Activated CD8-positive, alpha-beta memory T cell treated with anti-CD3 and anti-CD28 coated beads, Interleukin-2, amount 50 U/mL, for 24 hours (primary cell): ENCODE data around the gene FTSJ1.
"Not testable (repeated sequence)": the region's sequence is repeated elsewhere in the genome, so short reads cannot be mapped to it uniquely, and the experiment has no call there.

ENCODE experiments used
- DNase-seq: peaks from one replicate; pipeline ENCODE4 v3.0.0-alpha.2; 2020; ENCODE audit errors: extremely low read depth

Gene FTSJ1, protein sequence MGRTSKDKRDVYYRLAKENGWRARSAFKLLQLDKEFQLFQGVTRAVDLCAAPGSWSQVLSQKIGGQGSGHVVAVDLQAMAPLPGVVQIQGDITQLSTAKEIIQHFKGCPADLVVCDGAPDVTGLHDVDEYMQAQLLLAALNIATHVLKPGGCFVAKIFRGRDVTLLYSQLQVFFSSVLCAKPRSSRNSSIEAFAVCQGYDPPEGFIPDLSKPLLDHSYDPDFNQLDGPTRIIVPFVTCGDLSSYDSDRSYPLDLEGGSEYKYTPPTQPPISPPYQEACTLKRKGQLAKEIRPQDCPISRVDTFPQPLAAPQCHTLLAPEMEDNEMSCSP

DNA sequence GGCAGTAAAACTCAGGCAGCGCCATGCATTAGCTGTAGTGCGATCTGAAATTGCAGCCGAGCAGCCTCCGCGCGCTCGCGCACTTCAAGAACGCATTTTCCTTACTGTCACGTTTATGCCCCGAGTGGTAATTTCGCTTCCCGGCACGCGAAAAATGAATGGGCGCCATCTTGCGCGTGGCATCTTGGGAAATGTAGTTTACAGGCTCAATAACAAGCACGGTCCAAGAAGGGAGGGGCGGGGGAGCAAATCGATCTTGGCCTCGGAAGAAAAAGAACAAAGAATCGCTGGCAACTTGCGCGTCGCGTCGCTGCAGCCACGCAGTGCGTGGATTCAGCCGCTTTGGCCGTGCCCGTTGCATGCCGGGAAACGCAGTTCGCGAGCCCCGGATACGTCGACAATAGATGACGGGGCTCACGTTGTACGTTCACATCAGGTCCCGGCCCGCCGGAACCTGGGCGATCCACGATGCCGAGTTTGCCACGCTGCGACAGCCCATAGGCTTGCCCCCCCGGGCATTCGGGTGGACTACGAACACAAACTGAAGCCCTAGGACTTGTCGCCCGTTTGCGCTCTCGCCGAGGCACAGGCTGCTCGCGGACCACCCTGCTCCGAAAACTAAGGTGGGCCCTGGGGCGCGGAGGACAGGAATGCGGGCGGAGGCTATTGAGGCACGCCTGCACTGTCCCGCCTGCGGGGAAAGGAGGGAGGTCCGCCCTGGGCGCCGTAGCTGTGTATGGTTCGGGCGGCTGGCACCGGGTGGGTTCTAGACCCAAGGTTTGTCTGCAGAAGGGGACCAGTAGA is at the start of gene FTSJ1:
Gene FTSJ1 (plus strand): TSS at position 426 of the 804 bp plus-strand sequence. CDS start 1,849 bp downstream, outside the sequence.
- DNase-seq: peak; percentile 62

DNA sequence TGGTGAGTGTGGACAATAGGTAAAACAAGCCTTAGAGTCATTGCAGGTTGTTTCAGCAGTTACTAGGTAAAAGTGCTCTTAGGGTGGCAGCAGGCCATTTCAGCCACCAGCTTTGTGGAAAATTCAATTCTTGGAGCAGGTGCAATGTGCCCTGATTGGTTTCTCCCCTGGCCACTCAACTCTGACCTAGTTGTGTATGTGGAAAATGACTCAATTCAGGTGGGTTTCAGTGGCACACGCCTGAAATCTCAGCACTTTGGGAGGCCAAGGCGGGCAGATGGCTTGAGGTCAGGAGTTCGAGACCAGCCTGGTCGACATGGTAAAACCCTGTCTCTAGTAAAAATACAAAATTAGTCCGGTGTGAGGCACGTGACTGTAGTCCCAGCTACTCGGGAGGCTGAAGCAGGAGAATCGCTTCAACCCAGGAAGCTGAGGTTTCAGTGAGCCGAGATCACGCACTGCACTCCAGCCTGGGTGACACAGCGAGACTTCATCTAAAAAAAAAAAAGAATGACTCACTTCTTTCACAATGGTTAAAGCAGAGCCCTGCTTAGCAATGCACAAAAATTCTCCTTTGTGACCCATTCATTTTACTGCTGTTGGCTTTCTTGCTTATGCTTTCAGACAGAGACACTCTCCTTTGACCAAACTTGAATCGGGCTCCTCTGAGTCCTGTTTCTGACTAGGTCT is 48.8 kb upstream of the FTSJ1 start:
- DNase-seq: not testable (repeated sequence)

DNA sequence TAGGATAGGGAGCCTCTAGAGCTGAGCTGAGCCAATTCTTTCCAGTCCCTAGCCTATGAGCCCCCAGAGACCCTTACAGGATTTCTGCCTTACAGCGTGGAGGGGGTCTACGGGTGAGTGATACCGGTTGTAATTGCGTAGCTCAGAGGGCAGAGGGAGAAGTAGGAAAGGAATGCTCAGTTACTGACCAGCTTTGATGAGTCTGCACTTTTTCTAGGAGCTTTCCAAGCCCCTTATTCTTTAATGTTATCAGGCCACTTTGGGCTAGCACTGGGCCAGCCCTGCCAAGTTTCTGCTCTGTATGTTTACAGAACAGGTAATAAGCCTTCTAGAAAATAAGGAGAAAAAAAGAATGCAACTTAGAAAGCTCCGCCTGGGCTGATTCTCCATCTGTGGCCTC is 46.4 kb upstream of the FTSJ1 start:
- DNase-seq: not testable (repeated sequence)

DNA sequence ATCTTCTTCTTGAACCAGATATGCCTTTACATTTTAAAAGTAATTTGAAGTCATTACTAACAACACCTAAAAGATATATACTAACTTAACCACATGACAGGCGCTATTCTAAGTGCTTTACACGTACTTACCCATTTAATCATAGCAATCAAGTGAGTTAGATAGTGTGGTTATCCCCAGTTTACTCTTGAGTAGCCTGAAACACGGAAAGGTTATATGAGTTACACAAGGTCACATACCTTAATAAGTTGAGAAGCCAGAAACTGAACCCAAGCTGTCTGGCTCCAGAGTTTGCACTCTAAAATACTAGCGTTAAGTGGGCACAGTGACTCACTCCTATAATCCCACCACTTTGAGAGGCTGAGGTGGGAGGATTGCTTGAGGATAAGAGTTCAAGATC is 45.8 kb upstream of the FTSJ1 start:
- not testable (repeated sequence) for DNase-seq

DNA sequence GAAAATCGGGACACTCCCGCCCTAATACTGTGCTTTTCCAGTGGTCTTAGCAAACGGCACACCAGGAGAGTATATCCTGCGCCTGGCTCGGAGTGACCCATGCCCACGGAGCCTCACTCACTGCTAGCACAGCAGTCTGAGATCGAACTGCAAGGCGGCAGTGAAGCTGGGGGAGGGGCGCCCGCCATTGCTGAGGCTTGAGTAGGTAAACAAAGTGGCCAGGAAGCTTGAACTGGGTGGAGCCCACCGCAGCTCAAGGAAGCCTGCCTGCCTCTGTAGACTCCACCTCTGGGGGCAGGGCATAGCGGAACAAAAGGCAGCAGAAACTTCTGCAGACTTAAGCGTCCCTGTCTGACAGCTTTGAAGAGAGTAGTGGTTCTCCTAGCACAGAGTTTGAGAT is 42.3 kb upstream of the FTSJ1 start:
- not testable (repeated sequence) for DNase-seq

DNA sequence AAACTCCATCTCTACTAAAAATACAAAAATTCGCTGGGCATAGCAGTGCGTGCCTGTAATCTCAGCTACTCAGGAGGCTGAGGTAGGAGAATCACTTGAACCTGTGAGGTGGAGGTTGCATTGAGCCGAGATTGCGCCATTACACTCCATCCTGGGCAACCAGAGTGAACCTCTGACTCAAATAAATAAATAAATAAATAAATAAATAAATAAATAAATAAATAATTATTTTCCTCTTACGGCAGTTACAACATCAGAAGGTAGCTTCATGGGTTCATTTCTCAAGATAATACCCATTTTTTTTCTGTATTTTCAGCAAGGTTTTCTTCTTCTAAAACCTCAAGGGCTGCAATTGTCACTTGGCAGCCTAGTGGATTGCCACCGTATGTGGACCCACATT is 28.8 kb upstream of the FTSJ1 start:
- DNase-seq: not testable (repeated sequence)

DNA sequence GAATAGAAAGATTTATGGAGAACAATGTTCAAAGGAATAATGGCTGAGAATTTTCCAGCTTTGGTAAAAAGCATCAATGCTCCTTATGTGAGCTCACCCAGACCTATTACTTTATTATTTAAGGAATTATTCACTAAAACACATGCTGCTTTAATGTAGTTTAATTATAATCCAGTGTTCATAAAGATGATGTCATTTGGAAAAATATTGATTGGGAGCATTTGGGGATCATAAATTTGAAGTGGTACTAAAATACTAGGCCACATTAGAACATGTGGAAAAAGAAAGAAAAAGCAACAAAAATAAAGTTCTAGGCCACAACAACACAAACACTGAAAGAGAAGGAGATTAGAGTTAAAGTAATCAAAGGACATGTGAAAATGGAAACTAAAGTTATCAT is 25.9 kb upstream of the FTSJ1 start:
- DNase-seq: no peak

DNA sequence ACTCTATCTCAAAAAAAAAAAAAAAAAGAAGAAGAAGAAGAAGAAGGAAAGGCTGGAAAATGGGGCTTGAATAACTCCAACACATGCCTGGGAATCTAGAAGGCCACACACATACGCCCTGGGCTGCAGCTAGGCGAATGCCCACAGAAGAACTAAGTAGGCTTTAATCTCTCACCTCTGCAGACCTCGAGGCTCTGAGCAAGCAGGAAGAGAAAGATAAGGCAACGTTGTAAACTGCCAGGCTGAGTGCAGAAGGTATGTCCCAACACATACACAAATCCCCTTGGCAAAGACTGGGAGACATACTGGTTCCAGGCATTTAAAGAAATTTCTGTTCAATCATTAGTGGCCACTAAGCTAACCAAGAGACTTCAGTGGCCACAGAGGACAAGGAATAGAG is 24.3 kb upstream of the FTSJ1 start:
- DNase-seq: no peak

DNA sequence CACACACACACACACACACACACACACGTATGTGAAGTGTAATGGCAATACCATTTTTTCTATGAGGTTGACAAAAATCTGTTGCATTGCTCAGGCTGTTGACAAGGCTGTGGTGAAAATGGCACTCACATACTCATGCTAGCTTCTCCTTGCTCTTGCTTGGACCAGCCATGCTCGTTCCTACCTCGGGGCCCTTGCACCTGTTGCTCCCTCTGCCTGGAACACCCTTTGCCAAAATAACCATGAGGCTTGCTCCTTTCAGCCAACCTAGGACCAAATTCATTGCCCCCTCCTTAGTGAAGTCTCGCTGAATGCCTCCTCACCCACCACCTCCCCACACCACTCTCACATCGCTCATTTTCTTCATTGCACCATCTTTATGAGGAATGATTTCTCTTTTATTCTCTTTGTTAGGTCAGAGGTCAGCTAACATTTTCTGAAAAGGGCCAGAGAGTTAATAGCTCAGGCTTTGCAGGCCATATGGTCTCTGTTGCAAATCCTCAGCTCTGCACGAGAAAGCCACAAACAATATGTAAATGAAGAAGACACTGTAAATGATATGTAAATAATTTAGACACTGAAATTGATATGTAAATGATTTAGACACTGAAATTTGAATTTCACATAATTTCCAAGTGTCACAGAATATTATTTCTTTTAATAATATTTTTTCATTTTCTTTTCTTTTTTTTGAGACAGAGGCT is 19.2 kb upstream of the FTSJ1 start:
- no peak for DNase-seq

DNA sequence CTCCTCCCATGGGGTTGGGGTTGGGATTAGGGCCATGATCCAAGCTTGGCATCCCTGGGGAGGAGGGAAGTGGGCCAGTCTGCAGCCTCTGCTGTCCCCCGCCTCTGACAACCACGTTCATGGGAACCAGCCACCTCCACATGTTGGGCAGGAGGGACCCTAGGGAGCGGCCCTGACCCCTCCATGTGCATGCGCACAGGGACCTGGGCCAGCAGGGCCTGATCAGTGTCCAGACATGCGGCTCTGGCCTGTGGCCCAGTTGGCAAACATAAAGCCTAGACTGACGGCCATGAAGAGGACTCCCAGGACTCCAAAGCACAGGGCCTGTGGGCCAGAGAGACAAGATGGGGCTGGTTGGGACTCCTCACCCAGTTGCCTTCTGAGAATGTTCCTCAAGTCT is 17.3 kb upstream of the FTSJ1 start:
- DNase-seq: no peak

DNA sequence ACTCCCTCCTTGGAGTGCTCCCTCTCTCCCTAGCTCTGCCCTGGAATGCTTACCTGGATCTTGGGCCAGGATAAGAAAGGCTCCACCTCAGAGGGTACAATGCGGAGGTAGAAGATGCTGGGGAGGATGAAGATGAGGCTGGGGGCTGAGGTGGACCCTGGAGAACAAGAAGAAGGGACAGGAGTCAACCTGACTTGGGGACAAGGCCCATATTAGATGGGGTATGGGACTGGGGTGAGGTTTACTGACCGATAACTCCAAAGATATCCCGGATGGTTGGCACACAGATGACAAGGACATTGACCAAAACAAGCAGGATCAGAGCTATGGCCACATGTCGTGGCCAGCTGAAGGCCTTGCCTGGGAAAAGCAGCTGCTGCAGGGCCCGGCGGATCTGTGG is 16.5 kb upstream of the FTSJ1 start:
- no peak for DNase-seq

DNA sequence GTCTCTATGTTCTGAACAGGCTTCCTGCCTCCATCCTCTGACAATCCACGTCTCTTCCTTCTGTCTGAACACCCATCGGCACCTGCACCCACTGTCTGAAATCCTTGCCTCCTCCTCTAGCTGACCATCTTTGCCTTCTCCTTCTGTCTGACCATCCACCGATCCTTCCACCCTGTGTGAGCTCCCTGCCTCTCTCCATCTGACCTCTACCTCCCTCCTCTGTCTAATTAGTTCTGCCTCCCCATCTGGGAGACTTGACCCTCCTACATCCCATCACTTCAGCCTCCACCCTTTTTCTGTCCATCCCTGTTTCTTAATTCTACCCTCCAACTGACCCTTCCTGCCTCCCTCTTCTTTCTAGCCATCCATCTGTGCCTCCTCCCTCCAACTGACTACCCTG is 16.0 kb upstream of the FTSJ1 start:
- no peak for DNase-seq

DNA sequence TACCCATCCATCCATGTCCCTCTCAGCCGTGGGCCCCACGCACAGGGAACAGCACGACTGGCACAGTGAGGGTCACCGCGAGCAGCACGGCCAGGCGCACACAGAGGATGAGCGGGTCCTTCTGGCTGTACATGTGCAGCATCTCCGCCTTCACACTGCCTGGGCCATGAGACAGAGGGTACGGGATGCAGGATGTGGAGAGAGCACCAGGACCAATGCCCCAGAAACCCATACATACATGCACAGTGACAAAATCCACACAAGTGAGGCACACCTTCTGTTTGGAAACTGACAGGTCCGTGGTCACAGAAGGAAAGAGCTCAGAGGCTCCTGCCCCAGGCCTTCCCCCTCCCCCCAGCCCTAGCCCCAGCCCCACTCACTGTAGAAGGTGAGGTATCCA is 15.4 kb upstream of the FTSJ1 start:
- DNase-seq: no peak

DNA sequence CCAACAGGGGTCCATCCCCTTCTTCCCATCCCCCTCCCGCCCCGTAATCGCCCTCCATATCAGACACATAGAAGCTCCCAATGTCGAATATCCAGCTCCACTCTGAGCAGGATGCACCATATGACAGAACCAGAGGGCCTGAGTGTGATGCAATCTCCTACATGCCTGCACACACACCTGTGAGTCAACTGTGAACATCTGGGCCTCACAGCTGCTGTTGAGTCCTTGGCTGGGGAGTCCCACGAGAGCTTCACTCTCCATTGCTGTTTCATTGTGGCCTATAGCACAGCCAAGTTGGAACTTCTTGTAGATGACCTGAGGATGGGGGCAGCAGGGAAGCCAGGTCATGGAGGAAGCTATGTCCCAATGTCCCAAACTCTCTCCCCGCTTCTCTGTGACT is 14.2 kb upstream of the FTSJ1 start:
- no peak for DNase-seq

DNA sequence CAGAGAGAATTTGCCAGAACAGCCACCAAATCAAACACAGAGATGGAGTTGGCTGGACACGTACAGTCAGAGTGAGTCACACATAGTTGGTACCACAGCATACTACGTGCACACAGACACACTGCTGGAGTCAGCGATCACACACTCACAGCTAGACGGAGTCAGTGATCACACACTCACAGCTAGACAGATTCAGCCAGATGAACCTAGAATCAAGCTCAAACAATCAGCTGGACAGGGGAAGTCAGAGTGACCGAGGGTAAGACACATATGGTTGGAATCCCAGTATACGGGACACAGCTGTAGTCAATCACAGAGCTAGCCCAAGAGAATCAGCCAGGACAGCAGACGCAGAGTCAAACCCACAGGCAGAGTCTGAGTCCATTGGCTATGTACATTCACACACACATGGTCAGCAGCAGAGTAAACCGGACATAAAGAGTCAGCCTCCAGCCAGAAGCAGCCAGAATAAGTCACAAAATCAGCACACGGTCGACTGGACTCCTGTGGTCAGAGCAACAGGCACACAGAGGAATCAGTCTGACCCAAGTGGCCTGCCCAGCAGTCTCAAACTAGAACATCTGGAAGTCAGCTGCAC is 10.6 kb upstream of the FTSJ1 start:
- DNase-seq: no peak

DNA sequence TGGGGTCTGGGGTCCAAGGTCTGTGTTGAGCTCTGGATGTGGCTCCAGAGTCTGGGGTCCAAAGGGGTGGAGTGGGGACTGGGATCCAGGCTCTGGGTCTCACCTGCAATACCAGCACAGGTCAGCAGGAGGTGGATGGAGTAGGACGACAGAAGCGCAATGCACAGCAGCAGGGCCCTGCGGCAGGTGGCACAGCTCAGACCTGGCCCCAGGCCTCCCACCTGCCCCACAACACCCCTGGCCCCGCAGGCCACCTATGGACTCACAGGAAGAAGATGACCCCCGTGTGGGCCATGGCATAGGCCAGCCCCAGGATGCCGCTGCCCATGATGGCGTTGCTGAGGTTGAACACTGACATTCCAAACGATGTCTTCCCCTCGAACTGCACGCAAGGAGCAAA is 9.3 kb upstream of the FTSJ1 start:
- no peak for DNase-seq

DNA sequence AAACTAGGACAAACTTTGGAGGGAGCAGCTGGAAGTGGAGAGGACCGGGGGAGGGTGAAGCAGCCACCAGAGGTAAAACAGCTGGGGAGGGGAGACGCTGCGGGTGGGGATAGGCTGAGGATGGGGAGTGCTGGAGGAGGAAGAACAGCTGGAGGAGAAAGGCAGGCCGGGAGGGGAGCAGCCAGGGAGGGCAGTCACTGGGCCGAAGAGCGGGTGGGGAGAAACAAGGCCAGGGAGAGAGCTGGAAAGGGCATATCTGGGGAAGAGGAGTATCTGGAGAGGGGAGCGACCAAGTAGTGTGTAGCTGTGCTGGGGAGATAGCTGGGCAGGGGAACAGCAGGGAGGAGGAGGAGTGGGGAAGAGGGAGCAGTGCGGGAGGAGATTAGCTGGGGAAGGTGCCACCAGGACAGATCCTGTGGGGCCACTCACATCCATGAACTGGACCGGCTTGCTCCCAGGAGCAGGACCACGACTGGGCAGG is 8.7 kb upstream of the FTSJ1 start:
- no peak for DNase-seq

DNA sequence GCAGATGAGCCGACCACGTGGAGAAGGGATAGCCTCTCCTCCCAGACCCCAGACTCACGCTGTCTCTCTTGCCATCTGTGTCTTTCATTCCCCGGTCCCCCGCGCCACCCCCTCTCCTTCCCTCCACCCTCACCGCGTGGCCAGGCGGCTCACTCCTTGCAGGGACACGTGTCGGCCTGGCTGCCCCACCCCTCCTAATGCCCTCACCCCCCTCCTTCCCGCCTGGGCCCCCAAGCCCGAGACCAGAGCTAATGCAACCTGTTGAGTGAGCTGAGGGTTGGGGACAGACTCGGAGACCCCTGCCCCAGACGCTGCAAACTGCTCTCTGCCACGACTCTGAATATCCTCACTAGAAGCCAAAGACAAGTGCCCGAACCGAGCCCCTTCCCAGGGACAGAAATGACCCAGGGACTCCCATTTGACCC is 7.7 kb upstream of the FTSJ1 start:
- no peak for DNase-seq

DNA sequence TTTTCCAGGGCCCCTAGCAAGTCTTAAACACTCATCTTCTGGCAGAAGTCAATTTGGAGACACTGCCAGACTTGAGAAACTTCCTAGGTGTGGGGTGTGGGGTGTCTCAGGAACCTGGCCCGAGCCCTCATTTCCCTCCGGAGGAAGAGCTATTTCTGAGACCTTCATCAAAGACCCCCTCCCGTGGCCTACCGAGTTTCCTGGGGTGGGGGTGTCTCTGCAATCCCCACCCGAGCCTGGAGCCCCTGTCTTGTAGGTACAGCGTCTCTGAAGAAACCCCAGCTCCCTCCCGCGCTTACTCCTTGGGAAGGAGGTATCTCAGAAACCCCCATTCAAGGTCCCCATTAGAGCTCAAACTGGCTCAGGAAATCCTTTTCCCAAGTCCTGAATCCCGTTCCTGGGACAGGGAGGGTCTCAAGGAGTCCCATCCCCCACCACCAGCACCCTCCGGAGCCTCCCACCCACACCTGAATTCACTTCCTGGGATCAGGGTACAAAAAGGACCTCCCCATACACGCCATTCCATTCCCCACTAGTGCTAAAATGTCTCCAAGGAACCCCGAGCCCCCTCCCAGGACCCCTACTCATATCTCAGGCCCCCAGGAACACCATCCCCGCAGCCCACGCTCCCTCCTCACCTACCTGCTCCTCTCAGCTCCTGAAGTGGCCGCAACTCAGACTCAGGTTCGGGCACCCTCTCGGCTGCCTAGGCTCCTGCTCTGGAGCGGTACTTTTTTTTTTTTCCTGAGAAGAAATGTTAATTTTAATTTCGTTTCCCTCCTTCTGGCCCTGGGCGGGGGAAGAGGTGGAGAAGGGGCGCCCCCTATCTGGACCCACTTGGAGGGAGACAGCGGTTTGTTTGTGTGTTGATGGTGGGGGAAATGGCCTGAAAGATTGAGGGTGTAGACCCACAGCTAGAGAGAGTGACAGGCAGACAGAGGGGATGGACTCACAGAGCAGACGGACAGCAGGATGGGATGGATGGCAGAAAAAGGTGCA is 7.0 kb upstream of the FTSJ1 start:
- DNase-seq: no peak
